Activated CD4-positive, alpha-beta T cell treated with anti-CD3 and anti-CD28 coated beads for 4 hours (primary cell): Measurements from ENCODE around the gene TPRA1.

Experiments
- DNase-seq, 2 donors: peaks; one replicate each; pipeline ENCODE4 v3.0.0-alpha.2; 2020

Gene TPRA1

GRCh38 chr3:127555108-127555507, 35.4 kb downstream of the TPRA1 start:
- no peak for DNase-seq

- no peak for DNase-seq
Observed at GRCh38 chr3:127552038-127552437, 38.5 kb downstream of the TPRA1 start.

- no peak for DNase-seq
Observed at GRCh38 chr3:127551178-127551577, 39.4 kb downstream of the TPRA1 start.

- DNase-seq = no peak
Observed at GRCh38 chr3:127550468-127551157, 39.9 kb downstream of the TPRA1 start.

- no peak for DNase-seq
Observed at GRCh38 chr3:127549826-127550467, 40.6 kb downstream of the TPRA1 start.

GRCh38 chr3:127547761-127548605, 42.5 kb downstream of the TPRA1 start:
- DNase-seq = peak; percentile 74 to 80

GRCh38 chr3:127546970-127547733, 43.4 kb downstream of the TPRA1 start:
- no peak for DNase-seq

- DNase-seq = no peak
Observed at GRCh38 chr3:127546554-127546953, 44.0 kb downstream of the TPRA1 start.

- no peak for DNase-seq
Observed at GRCh38 chr3:127545711-127546457, 44.6 kb downstream of the TPRA1 start.

- DNase-seq = no peak
Observed at GRCh38 chr3:127545216-127545615, 45.3 kb downstream of the TPRA1 start.

GRCh38 chr3:127544803-127545201, 45.7 kb downstream of the TPRA1 start:
- DNase-seq = no peak

- peak; percentile 56 to 67 for DNase-seq
Observed at GRCh38 chr3:127544192-127544802, 46.2 kb downstream of the TPRA1 start.

- no peak for DNase-seq
Observed at GRCh38 chr3:127543441-127543840, 47.1 kb downstream of the TPRA1 start.

GRCh38 chr3:127542441-127542952, 48.0 kb downstream of the TPRA1 start:
- no peak for DNase-seq

GRCh38 chr3:127541320-127541719, 49.2 kb downstream of the TPRA1 start:
- no peak for DNase-seq

- no peak for DNase-seq
Observed at GRCh38 chr3:127539366-127540060, 51.0 kb downstream of the TPRA1 start.

GRCh38 chr3:127538569-127538968, 52.0 kb downstream of the TPRA1 start:
- no peak for DNase-seq

GRCh38 chr3:127536830-127537812, 53.4 kb downstream of the TPRA1 start:
- DNase-seq = no peak
